SKM-1 (cell line): ENCODE data around the gene FOXS1.

Experiments
- DNase-seq: peaks from one replicate; lab custom pipeline; 2025; ENCODE audit not compliant: unreplicated experiment; lab: John Stamatoyannopoulos, UW

The FOXS1 gene

DNA sequence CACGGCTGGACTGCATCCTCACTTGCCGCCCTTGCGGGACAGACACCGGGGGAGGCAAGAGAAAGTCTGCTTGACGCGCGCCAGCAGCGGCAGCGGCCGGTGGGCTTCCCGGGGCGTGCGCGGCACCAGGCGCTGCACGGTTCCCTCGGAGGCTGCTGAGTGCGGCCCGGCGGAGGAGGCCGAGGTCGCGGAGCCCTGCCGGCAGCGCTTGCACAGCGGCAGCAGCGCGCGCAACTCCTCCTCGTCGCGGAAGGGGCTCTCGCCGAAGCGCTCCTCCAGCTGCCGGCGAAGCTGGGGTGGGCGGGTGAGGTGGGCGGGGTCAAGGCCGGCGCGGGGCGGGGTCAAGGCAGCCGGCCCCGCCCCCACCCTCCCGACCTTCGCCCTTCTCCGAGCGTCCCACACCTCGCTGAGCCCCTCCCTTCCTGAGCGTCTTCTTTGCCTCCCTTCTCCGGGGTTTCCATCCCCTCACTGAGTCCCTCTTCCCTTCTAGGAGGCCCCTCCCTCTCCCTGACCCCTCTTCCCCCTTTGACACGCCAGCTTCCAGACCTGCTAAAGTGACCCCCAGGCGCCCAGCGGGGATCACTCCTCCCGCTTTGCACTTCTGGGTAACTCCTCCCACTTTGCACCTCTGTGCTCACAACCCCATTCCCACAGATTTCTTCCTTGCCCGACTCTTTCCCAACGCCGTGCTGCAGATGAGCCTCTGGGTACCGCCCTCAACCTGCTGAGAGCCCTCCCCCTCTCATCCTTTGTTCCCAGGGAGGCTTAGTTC is 16.2 kb upstream of the FOXS1 start:
- no peak for DNase-seq

DNA sequence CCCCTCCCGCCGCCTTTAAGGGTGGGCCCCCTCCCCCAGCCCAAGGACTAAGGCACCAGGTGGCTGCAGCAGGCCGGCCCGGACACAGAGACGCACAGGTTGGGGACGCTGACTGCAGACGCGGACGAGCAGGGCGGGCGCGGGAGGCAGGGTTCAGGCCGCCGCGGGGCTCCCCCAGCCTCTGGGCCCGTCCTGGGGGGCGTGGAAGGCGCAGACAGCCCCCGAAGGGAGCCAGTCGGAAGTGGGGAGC is 15.7 kb upstream of the FOXS1 start:
- no peak for DNase-seq

DNA sequence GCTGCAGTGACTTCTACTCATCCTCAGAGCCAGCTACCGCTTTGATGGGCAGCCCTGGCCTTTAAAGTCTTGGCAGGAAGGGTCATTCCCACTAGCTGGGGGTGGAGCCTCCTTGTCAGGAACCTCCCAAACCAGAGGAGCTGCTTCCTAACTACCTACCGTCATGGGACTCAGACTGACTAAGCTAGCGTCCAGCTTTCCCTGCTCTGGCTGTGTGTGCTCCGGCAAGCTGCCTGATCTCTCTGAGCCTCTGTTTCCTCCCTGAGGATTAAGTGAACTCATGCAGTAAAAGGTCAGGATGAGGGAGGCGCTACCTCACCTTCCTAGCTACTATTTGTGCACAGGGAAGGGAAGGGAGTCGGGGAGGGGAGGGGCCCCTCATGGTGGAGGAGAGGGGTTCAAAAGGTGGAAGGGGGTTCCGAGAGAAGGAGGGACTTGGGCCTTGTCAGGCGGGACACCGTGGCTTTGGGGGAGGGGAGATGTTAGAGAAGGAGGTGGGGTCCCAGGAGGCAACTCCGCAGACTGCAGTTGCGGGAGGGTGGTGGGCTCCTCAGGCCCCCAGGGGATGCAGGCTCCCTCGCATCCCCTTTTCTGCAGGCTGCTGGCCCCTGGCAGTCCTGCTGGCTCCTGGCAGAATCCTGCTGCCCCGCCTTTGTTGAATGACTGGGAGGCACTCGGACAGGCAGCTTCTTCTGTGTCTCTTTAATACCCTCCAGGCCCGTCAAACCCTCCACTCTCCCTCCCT is 15.2 kb upstream of the FOXS1 start:
- no peak for DNase-seq

DNA sequence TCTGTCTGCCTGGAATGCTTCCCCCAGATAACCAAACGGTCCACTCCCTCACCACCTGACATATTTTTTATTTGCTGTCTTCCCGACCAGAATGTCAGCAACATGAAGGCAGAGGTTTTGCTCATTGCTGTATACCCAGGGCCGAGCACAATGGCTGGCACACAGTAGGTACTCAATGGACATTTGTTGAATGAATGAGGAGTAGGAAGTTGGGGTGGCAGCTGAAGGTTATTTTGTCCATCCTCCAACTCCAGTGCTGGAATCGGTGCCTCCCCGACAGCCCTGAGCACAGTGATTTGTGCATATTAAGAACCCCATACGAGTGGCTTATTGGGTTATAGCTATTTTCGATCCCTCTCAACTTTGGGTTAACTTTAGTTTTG is 14.6 kb upstream of the FOXS1 start:
- DNase-seq = no peak

DNA sequence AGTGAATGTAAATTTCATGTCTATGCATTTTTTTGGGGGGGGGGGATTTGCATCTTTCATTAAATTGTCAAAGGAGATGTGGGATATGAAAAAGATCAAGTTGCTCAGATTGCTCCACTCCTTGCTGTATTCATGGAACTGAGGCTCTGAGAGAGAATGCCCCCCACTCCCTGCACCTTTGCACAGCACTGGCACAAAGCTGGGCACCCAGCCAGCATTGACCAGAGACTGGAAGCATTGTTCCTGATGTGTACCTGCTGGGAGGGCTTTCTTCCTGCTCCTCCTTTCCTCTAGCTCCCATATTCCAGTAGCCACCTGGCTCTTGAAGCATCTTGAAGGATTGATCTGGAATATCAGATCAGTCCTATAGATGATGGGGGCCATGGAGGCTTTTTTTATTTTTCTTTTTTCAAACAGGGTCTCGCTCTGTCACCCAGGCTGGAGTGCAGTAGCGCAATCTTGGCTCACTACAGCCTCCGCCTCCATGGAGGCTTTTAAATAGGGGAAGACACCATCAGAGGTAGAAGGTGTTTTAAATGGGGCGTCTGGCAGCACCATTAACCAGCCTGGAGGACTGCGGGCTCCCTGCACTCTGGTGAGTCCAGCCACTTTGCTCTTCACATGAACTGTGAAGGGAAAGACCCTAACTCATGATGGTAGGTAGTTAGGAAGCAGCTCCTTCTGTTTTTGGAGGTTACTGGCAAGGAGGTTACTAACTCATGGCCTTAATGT is 14.0 kb upstream of the FOXS1 start:
- no peak for DNase-seq

DNA sequence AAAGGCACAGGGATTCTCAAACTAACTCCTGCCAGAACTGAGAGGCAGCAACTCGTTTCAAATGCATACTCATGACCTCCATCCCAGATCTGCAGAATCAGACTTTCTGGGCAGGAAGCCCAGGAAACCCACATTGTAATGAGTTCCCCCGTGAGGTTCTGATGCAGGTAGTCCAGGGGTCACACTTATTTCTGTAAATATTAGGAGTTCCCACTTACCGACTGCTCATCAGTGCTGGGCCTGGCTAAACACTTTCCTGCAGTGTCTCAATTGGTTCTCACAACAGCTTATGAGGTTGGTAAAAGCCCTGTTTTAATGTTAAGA is 13.3 kb upstream of the FOXS1 start:
- DNase-seq = no peak

DNA sequence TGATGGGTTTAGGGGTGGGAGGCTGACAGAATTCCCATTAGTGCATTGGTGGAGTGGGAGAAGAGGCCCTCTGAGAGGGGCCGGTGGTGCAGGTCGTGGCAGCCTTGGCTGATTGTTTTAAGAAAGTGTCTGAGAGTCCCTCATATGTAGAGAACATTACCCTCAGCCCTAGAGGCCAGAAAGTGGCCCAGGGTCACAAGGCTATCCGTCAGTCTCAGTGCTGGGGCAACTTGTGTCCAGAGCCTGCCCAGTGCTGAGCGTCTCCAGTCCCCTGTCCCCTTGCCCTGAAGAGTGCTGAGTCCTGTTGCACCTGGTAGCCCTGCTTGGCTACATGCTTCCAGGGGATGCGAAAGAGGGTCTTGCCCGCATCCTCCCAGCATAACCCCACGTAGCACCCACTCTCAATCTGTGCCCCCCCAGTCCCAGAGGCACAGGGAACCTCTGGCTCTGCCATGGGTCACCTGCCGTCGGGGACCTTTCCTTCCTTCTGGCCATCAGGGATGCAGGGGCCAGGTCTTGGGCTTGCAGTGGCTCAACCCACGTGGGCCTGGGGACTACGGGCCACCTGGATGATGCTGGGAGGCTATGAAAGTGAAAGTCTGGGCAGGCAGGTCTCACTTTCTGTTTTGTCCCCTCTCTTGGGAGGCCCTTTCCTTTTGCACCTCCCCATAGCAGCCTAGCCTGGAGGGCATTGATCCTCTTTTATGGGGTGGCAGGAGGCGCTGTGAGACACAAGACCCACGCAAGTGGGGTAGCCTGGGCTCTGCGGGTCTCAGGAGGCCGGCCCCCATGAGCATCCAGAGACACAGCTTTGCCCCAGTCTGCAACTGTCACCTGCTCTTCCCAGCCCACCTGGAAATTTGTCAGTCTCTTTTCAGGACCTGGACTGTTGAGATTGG is 12.7 kb upstream of the FOXS1 start:
- DNase-seq = no peak

DNA sequence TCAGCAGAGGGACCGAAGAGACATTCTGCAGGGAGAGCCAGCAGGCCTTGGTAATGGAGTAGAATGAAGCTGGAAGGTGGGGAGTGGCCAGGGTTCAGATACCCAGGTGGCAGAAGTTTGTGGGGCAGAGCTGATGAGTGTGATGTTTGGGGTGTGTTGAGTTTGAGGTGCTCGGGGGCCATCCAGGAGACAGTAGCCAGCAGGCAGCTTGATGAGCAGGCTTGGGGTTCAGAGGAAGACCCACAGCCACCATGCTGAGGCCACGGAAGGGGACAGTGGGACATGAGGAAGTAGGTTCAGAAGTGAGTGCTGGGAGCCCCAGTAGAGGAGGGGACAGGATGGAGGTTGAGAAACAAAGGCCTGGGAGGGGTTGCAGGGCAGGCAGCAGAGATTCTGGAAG is 11.1 kb upstream of the FOXS1 start:
- no peak for DNase-seq

DNA sequence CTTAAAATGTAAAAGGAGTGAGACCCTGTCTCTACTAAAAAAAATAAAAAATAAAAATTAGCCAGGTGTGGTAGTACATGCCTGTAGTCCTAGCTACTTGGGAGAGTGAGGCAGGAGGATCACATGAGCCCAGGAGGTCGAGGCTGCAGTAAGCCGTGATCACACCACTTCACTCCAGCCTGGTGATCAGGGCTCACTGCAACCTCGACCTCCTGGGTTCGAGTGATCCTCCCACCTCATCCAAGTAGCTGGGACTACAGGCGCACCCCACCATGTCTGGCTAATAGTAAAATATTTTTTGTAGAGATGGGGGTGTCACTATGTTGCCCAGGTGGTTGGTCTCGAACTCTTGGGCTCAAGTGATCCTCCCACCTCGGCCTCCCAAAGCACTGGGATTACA is 8.1 kb upstream of the FOXS1 start:
- DNase-seq = no peak

DNA sequence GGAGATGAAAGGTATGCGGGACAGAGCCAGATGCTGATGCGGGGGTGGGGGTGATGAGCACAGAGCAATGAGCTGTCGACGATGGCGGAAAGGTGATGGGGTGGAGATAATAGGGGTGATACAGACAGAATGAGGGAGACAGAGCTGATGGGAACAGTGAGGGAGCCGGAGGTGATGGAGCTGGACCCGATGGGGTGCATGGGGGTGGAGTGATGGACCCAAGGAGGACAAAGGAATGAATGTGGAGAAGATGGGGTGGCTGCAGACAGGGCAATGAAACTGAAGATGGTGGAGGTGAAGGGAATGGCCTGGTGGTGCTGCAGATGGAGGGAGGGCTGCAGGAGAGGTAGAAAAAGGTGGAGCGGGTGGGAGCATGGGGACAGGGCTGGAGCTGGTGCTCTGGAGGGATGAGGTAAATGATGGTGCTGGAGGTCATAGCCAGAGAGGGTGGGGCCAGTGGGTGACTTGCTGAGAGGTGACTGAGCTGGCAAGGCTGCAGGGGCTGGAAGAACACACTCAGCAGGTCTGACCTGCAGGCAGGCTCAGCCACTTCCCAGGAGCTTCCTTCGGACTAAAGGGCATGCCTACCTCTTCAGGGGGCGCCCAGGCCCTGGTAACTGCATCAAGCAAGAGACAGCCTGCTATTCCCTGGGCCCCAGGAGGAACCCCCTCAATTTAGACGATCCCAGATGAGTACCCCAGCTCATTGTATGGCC is 6.0 kb upstream of the FOXS1 start:
- no peak for DNase-seq

DNA sequence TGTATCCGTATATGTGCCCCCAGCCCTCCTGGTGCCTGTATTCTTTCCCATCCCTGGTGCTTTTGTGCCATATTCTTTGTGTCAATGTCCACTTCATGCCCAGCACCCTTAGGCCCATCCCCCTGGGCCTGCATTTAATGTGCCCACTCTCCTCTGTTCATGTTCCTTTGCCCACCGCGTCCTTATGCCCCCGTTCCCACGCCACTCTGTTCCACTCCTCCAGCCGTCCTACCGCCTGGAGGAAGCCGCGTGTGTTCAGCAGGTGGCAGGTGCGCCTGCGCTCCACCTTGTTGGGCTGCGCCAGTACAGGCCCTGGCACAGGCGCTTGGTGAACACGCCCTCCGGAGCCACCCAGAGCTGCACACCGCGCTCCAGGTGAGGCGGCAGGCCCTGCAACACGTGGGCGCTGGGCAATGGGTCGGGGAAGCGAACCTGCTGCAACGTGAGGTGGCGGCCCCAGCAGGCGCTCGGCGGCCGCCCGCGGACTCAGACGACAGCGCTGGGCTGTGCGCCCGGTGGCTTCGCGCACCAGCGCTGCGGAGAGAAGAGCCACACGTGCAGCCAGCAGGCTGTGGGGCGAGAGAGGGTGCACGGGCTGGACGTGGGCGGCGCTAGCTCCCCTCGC is 4.0 kb upstream of the FOXS1 start:
- no peak for DNase-seq

DNA sequence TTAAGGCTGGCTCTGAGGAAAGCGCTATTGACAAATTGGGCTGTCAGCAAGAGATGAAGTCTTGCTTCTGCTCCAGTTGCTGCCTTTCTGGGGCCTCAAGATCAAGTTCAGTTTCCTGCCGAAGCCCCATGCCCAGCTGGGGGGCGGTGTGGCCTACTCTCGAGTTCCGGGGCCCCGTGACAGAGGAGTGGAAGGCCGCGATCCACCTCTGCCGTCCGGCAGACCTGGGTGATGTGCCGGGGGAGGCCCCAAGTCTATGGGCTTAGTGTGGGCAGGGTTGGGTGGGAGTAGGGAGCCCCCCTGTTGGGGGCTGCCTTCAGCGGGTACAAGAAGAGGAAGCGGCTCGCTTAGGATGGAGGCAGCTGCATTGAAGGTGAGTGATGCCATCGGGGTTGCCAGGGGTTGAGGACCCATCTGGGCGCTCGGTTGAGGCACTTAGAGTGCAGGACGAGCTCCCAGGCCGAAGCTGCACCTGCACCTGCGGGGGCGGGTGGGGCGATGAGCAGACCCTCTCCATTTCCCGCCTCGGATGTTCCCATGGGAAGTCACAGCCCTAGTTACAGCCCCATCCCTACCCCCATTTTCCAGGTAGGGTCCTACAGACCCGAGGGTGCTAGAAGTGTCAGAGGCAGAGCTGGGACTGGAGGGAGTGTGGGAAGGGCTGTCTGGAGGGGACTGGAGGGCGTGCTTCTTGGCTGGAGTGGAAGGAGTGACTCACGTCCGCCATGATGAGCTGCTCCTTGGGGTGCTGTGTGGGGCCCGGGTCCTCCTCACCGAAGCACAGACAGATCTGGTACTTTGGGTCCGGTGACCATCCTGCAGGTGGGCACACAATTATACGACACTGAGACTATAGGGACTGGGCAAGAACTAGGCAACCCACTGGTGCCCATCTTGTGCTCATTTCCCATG is 2.9 kb upstream of the FOXS1 start:
- no peak for DNase-seq

DNA sequence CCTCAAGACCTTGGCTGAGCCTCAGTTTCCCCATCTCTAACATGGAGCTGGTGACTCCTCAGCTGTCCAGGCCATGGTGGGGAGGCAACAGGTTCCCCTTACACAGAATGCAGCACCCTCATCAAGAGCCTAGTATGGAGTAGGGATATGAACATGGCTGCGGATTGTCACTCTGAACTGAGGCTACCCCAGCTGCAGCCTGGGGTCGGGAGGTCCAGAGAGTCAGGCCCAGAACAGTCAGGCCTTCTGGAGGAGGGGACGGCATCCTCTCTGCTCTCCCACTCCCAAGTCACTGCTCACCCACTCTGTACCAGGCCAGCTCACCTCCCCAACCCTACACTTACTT is 1.4 kb upstream of the FOXS1 start:
- DNase-seq = no peak

DNA sequence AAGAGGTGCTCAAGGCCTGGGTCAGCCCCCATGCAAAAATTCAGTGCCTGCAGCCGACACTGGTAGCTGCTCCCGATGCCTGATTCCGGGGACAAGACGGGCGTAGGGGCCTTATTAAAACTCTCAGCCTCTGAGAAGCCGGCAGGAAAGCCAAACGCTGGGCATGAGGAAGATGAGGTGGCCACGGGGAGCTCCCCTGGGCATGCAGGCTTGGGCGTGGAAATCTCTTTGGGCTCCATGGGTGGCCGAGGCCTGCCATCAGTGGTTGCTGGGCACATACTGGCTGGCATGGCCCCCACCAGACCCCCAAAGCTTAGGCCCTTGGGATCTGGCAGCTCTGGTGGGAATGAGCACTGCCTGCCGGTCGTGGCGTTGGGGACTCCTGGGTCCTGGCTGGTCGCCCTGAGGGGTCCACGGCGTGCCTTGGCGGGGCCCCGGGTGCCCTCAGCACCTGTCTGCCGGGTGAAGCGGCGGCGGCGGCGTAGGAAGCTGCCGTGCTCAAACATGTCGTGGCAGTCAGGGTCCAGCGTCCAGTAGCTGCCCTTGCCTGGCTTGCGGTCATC is 586 bp downstream of the FOXS1 start:
- DNase-seq = no peak

DNA sequence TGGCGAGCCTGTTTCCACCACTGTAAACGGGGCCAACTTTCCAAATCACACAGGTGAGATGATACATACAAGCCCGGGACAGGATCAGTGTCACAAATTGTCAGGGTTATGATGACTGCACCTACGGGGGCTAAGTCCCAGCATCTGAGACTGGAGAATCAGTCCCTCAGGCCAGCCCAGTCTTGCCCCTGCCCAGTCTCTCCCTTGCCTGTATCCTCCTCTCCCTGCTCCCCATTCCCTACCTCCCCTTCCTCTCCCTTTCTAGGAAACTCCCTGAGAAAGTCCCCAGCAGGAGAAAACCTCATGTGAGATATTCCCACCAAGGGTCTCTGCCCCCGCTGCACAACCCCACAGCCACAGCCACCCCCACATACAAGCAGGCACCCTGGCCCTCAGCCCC is 1.5 kb downstream of the FOXS1 start:
- no peak for DNase-seq

DNA sequence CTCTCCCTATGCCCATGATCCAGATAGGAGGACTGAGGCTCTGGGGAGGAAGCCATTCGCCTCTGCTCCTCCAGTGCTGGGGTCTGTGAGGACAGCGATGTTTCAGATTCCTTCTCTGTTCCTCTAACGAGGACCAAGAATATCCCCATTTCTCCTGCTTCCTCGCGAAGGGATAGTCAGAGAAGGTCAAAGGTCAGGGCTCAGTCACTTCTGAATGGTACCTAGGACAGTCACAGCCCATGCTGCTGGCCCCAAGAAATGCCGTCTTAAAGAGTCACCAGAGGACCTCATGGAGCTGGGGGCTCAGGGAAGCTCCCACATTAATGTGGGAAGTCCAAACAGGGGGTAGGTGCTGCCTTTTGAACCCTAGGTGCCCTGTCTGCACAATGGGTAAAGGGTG is 2.1 kb downstream of the FOXS1 start:
- DNase-seq = no peak

DNA sequence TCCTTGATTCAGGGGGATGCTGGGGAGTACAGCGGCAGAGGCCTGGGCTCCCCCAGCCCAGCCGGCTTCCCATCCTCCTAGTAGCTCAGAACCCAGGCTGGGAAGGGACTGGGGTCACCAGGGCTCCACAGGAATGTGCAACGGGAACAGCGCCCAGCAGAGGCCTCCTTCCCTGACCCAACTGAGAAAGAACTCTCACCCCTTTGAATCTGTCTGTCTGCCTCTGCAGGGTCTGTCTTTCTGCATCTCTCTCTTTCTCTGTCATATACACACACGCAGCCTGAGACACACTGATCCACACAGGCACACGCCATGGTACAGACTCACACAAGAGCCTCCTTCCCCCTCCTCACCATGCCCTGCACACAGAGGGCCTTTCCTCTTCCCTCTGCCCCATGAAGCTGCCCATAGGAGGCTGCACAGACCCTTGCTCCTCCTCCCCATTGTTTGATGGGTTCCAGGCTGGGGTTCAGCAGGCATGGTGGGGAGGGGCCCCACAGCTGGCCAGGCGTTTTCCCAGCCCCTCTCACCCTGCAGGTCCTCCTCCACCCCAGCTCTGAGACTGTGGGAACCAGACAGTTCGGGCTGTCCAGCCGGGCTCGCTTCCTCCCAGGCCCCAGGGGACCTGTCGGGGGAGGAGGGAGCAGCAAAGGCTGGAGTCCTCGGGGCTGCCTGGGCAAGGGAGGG is 2.8 kb downstream of the FOXS1 start:
- no peak for DNase-seq

DNA sequence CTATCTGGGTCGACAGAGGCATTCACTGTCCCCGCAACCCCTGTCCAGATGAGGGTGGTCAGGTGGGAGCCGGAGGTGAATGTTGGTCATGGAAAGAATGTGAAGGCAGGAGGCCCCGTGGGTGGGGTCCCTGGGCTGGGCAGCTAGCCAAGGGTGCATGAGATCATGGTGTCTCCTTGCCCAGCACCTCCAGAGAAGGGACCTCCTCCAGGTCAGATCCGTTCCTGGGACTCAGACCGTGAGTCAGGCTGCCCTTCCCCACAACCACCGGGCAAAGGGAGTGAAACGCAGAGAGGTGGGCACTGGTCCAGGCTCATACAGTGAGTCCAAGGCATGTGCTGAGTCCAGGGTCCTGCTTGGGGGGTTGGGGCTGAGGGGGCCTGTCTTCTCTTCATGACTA is 3.5 kb downstream of the FOXS1 start:
- DNase-seq = no peak
